ENCODE results near the gene PWWP2A. TPM values are rescaled to one million over a fixed set of nuclear protein-coding genes. Genes with fewer than 3 reads are reported as not detected.
"Not testable (repeated sequence)": the region's sequence is repeated elsewhere in the genome, so short reads cannot be mapped to it uniquely, and the experiment has no call there.

PWWP2A gene
- total RNA-seq, 2 donors from 2014 or later = 41.1 to 72.5 TPM

- no peak for DNase-seq (ENCODE audit: low spot score)
- WGBS = 88% methylated on average over 1 of the region's 1 CpG
- Histone ChIP-seq H3K4me3 (no peak overlapping the region), H3K27ac (no peak overlapping the region), H3K4me1 (replicated peaks) (no peaks in the 10 kb centered on the region), H3K27me3 (replicated peaks; ENCODE audit: insufficient read depth) (no peaks in the 10 kb centered on the region), H3K36me3 (no peaks in the 10 kb centered on the region), H3K9me3 (no peaks in the 10 kb centered on the region)
- TF ChIP-seq CTCF (IDR thresholded peaks at IDR 0.05) (no peak), POLR2AphosphoS5 (IDR thresholded peaks at IDR 0.05) (no peak), POLR2A (IDR thresholded peaks at IDR 0.05) (no peak)
- intact Hi-C loops (cut with DNase I) = no loop called here
Observed at GRCh38 chr5:160152287-160152686, 33.0 kb upstream of the PWWP2A start.

GRCh38 chr5:160151017-160151416 is 31.8 kb upstream of the PWWP2A start:
- Histone ChIP-seq H3K27me3 (replicated peaks; ENCODE audit: insufficient read depth) (no peaks in the 10 kb centered on the region), H3K36me3 (no peaks in the 10 kb centered on the region), H3K4me1 (replicated peaks) (no peaks in the 10 kb centered on the region), H3K4me3 (no peak overlapping the region), H3K9me3 (no peaks in the 10 kb centered on the region), H3K27ac (no peak overlapping the region)
- WGBS = 79% methylated on average over 3 of the region's 3 CpGs
- no peak for TF ChIP-seq CTCF (IDR thresholded peaks at IDR 0.05)
- TF ChIP-seq POLR2A (IDR thresholded peaks at IDR 0.05) = no peak
- TF ChIP-seq POLR2AphosphoS5 (IDR thresholded peaks at IDR 0.05) = no peak
- no peak for DNase-seq (ENCODE audit: low spot score)
- intact Hi-C loops (cut with DNase I) = no loop called here

- WGBS = 67% methylated on average over 3 of the region's 3 CpGs
- H3K4me3 ChIP-seq = no peak overlapping the region
- H3K27me3 ChIP-seq (replicated peaks; ENCODE audit: insufficient read depth) = no peaks in the 10 kb centered on the region
- no peaks in the 10 kb centered on the region for H3K9me3 ChIP-seq
- DNase-seq (ENCODE audit: low spot score) = no peak
- TF ChIP-seq POLR2A (IDR thresholded peaks at IDR 0.05) (no peak), CTCF (IDR thresholded peaks at IDR 0.05) (no peak), POLR2AphosphoS5 (IDR thresholded peaks at IDR 0.05) (no peak)
- no peak overlapping the region for H3K27ac ChIP-seq
- intact Hi-C loops (cut with DNase I) = no loop called here
- H3K36me3 ChIP-seq = no peaks in the 10 kb centered on the region
- no peaks in the 10 kb centered on the region for H3K4me1 ChIP-seq (replicated peaks)
Observed at GRCh38 chr5:160150381-160150780, 31.1 kb upstream of the PWWP2A start.

GRCh38 chr5:160144436-160144835 is 25.2 kb upstream of the PWWP2A start:
- intact Hi-C loops (cut with DNase I); H3K4me3 ChIP-seq; DNase-seq (ENCODE audit: low spot score); H3K36me3 ChIP-seq; H3K27me3 ChIP-seq (replicated peaks; ENCODE audit: insufficient read depth); H3K4me1 ChIP-seq (replicated peaks); H3K27ac ChIP-seq; H3K9me3 ChIP-seq: not testable (repeated sequence)
- WGBS = 63% methylated on average over 7 of the region's 7 CpGs

- no peak for TF ChIP-seq POLR2A (IDR thresholded peaks at IDR 0.05)
- TF ChIP-seq CTCF (IDR thresholded peaks at IDR 0.05) = no peak
- no peak for TF ChIP-seq POLR2AphosphoS5 (IDR thresholded peaks at IDR 0.05)
- H3K36me3 ChIP-seq = no peaks in the 10 kb centered on the region
- no peak overlapping the region for H3K27ac ChIP-seq
- 97% methylated on average over 1 of the region's 1 CpG for WGBS
- H3K9me3 ChIP-seq = no peaks in the 10 kb centered on the region
- no peaks in the 10 kb centered on the region for H3K4me1 ChIP-seq (replicated peaks)
- no peak overlapping the region for H3K4me3 ChIP-seq
- intact Hi-C loops (cut with DNase I) = no loop called here
- DNase-seq (ENCODE audit: low spot score) = no peak
- no peaks in the 10 kb centered on the region for H3K27me3 ChIP-seq (replicated peaks; ENCODE audit: insufficient read depth)
Observed at GRCh38 chr5:160134332-160134731, 15.1 kb upstream of the PWWP2A start.
